RPMI8226 (cell line): Measurements from ENCODE around the gene NPC1L1.
A peak's percentile ranks its signal among the peaks of the same experiment; 100 is the strongest.
"Not testable (repeated sequence)": the region's sequence is repeated elsewhere in the genome, so short reads cannot be mapped to it uniquely, and the experiment has no call there.

Experiments used
- DNase-seq: peaks from one replicate; pipeline ENCODE4 v3.0.0-alpha.2; 2015

NPC1L1 gene

DNA sequence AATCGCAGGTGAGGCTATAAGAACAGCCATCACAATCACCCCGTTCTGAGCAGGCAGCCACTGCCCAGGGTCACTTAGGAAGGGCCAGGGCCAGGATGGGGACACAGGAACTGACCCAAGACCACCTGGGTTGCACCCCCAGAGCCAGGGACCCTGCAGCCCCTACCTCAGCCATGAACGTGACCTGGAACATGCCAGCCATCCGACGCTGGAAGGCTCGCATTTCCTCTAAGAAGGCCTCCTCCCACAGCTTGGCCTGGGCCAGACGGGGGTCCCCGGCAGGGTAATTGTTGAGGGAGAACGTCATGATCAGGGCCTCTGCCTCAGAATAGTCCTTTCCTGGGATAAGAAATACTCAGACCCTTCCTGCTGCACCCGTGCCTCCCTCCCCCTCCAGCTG lies 5.0 kb downstream of the NPC1L1 start:
- no peak for DNase-seq

DNA sequence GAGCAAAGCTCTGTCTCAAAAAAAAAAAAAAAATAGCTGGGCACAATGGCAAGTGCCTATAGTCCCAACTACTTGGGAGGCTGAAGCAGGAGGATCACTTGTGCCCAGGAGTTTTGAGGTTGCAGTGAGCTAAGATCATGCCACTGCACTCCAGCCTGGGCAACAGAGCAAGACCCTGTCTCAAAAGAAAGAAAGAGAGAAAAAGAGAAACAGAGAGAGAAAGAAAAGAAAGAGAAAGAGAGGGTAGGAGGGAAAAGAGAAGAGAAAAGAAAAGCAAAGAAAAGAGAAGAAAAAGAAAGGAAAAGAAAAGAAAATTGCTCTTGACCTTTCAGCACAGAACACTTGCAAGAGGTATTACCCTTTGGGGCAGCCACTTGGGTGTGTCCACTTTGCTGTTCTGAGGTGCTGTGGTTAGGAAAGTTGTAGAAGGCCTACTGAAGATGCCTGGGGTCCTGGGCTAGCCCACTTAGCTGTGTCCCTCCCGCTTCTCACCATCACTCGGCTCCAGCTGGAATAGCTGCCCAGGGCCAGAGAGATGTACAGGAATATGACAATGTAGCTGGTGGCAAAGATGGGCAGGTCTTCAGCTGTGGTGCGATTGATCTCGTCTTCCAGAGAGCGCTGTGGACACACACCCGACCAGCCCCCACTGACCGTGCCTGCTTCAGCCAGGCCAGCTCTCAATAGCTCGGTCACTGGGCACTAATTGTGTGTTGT lies 5.6 kb downstream of the NPC1L1 start:
- DNase-seq = no peak

DNA sequence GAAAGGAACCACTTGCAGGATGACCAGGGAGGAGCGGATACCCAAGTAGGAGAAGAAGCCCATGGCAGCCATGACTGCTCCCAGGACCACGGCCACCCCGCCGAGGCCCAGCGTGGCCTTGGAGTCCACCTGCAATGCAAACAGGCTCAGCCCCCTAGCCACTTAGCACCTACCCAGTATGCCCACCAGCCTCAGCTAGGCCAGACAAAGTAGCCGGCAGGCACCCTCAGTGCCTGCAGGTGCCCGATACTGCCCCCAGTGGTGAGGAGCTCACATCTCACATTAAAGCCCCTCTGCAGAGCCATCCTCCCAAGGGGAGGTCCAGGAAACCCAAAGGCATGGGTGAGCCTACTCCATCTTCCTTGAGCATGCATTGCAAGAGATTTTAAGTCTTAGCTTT lies 6.6 kb downstream of the NPC1L1 start:
- peak; percentile 79 for DNase-seq

DNA sequence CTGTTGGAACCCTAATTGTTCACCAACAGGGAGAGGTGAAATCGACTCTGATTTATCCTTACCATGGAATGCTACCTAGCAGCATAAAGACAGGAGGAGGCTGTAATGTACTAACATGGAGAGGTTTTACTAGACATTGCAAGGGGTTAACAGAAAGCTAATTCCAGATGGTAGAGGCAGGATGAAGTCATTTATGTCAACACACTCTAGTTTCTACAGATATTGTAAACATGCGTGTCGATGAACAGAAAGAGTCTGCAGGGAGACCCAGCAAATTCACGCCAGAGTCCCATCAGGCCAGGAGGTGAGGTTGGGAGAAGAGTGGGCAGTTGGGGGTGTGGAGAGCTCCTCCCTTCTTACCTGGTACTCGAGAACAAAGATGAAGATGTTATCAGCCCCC lies 7.0 kb downstream of the NPC1L1 start:
- no peak for DNase-seq

DNA sequence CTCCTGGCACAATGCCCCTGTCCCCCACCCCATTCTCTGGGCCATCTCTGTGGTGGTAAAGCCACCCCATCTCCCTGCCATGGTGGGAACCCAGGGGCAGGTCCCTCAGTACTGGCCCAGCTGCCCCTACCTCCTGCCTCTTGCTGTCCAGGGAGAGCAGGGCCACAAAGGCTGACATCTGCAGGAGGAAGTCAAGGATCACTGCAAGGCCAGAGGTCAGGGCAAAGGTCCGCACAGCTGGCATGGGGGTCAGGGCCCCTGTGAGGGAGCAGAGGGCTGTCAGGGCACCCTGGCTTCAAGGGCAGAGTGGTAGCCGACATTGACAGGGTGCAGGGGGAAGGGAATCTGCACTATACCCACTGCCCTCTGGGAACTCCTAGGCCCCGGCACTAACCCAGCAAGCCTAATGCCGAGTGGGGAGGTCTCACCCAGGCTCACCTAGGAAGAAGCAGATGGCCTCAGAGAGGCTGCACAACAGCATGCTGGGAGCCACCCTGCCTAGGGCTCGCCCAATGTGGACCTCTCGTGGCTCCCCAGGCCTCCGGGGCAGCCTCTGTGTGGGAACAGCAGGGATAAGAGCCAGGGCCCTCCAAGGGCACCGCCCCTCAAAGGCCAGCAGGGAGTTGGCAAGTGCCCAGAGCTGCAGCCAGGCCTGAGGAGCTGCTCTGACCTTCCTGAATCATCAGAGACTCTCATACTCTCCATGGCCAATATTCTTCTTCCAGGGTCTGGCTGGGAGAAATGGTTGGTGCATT lies 7.7 kb downstream of the NPC1L1 start:
- no peak for DNase-seq

DNA sequence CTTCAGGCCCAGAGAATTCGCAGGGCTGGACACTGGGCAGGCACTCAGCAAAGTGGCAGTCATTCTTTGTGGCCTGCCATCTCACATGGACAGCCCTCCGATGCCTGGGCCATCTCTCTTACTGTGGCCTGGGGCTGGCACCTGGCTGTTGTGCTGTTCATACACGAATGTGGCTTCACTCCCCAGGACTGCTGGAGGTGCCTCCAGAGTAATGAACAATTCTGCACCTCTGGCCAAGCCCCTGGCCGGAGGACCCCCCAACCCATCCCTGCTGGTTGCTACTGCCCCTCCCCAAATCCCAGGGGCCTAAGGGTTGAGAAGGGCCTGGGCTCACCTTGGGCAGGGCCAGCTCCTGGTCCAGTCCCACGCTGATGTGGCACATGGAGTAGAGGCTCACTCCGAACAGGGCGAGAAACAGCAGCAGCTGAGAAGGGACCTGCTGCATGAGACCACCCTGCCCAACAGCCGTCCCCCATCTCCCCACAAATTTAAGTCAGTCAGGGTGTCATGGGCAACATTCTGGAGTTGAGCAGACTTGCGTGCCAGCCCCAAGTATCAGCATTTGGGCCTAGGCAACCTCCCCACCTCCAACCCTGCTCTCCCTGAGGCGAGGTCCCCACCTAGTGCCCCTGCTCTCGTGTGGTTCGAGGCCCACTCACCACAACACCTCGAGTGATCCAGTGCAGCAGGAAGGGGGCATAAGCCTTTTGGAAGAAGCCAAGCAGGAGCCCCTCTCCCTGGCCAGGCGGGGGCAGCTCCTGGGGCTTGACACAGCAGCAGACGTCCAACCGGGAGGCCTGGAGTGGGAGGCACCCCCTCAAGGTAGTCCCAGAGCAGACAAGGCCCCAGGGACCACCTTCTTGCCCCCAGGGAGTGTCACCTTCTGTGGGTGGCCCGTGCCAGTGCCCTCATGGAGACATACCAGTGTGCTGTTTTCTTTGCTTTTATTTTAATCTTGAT lies 9.4 kb downstream of the NPC1L1 start:
- DNase-seq = no peak

DNA sequence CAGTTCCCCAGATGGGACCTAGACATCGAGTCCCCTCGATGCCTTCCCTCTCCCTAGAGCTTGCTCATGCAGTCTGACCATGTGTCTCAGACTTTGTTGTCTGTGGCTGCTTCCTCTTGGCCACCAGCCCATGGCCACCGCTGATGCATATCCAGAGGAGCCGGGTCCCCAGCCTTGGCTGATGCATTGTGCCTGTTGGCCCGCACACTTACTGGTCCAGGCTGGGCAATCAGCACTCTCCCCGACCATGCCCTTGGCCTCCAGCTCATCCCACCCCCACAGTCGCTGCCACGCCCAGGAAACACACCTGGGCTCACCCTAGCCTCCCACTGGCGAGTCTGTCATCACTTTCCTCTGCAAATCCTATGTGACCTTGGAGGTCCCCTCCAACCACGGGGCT lies 10.1 kb downstream of the NPC1L1 start:
- DNase-seq = peak; percentile 53

DNA sequence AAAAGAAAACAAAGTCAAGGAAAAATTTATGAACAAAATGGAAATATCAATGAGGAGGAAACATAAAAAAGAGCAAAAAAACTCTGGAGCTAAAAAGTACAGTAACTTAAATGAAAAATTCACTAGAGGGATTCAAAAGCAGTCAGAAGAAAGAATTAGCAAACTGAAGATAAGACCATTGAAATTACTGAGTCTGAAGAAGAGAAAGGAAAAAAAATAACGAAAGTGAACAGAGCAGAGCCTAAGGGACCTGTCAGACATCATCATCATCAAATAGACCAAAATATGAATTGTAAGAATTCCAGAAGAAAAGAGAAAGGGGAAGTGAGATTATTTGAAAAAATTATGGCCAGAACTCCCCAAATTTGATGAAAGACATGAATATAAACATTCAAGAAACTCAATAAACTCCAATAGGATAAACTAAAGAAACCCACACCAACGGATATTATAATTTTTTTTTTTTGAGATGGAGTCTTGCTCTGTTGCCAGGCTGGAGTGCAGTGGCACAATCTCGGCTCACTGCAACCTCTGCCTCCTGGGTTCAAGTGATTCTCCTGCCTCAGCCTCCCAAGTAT lies 16.2 kb downstream of the NPC1L1 start:
- DNase-seq = no peak

DNA sequence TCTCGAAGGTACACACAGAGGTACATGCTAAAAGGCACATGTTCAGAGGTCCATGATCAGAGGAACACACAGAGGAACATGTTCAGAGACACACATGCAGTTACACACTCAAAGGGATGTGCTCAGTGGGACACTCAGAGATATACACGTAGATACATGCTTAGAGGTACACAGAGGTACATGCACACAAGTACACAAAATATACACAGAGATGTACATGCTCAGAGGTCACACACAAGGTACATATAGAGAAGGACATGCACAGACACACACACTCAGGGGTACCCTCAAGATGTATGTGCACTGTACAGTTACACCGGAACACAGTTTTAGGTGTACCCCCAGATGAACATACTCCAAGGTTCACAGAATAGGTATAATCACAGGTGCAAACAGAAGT lies 18.8 kb downstream of the NPC1L1 start:
- DNase-seq = no peak

DNA sequence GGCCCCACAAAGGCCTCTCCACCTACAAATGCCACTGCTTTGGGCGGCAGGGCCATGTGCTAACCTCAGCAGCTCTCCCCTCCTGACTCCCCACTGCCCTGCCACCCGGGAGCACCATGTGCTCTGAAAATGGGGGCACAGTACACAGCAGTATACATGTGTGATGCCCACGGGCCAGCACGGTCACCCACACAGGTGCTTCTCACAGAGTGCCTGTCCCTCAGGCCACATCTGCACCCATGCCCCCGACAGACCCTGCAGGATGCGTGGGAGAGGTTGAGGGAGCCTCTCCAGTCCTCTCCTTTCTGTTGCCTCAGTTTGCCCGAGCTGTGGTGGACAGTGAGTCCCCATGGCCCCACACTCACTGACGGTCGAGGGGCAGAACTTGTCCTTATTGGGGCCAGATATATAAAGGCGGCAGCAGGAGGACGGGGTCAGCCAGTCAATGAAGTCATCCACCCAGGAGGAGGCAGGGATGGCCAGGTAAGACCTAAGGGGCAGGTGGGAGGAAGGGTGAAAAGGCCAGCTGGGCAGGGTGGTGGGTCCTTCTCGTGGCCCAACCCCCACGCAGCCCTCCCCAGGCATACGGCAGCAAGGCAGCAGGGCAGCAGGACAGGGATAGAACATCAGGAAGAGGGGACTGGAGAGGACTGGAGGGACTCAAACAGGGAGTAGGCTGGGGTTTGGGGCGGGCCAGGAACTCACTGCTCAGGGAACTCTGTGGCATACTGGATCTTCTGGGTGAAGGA lies 19.6 kb downstream of the NPC1L1 start:
- DNase-seq = no peak

DNA sequence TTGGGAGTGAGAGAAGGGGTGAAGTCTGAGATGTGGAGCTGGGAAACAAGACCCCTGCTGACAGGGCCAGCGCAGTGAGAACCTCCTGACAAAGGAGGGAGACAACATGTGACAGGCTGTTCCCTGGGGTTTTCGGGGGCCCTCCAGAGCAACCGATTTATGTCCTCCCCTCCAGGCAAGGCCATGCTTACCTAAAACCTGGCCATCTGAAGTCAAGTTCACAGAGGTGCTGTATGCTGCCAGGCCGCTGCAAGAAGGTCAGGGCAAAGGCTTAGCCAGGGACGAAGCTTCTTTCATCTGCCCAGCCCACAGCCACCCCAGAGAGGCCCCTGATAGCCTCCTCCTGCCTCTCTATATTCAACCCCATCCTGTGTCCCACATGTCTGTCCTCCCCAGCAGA lies 20.6 kb downstream of the NPC1L1 start:
- no peak for DNase-seq

DNA sequence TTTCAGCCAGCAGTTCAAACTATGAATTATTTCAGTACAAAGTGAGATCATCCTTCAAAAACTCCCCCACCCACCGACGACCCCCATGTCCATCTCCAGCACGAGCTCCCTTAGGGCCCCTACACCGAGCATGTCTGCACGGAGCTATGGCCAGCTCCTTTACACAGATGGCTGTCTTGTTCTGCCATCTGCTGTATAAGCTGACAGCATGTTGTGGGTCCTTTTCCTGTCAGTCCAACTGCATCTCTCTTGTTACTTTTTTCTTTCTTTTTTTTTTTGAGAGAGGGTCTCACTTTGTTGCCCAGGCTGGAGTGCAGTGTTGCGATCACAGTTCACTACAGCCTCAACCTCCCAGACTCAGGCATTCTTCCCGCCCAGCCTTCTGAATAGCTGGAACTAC lies 21.6 kb downstream of the NPC1L1 start:
- DNase-seq = no peak

DNA sequence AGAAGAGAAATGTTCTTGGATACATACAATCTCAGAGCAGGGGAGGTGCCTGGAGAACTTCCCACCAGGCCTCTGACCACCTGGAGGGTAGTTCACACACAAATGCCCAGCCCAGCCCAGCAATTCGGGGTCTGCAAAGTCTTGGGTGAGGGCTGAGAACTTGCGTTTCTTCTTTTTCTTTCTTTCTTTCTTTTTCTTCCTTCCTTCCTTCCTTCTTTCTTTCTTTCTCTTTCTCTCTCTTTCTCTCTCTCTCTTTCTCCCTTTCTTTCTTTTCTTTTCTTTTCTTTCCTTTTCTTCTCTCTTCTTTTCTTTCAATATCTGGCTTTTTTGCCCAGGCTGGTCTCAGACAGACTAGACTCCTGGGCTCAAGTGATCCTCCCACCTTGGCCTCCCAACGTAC lies 22.4 kb downstream of the NPC1L1 start:
- no peak for DNase-seq

DNA sequence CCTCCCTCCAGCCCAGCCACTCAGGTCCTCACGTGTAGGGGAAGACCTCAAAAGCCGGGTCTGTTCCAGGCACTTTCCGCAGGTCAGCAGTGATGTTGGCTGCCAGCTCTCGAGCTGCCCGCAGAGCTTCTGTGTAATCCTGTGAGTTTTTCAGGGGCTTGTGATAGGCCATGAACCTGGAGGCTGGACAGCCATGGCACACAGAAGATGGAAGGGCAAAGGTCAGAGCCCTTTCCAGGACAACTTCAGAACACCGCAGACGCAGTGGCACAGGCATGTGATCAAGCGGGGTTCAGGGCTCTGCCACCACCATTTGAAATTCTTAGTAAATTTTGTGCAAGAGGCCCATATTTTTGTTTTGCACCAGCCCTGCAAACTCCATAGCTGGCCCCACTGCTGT lies 24.0 kb downstream of the NPC1L1 start:
- DNase-seq = no peak

DNA sequence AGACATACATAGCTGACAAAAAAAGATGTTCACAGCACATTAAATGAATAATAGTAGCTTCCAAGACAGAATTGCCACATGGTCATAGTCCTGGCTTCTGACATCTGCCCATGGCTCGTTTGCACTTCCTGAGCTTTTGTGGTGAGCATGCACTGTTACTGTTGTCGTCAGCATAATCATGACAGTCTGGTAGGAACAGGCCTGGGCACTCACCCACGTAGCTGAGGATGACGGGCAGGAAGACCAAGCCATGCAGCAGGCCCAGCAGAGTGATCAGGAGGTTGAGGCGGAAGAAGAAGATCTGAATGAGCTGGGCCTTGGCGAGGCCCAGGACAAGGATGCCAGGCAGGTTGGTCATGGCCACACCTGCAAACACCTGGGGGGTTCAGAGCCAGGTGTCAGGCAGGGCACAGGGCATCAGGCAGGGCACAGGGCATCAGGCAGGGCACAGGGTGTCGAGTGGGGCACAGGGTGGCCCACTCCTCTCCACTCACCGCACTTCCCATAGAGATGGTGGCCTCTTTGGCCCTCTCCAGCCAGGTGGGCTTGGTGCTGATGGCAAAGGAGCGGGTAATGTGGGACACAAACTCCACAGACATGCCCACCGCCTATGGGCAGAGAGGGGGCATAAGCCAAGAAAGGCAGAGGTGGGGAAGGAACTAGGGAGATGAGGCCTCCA lies 25.4 kb downstream of the NPC1L1 start:
- DNase-seq = peak; percentile 81

DNA sequence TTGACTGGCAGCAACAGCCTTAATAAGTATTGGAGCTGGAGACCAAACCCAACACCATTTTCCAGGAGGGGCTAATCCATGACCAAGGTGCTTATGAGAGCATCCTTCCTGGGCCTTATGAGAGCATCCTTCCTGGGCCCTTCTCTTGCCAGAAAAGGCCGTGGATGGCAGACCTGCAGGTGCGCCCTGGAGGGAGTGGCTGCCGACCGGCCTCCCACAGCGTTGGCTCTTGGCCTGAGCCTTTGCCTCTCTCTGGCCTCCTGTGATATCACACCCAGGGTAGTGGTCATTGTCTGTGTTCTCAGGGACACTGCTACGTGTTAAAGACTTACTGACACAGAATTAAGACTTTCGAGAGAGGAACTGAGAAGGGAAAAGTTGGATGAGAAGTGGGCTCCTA lies 28.4 kb downstream of the NPC1L1 start:
- DNase-seq = no peak

DNA sequence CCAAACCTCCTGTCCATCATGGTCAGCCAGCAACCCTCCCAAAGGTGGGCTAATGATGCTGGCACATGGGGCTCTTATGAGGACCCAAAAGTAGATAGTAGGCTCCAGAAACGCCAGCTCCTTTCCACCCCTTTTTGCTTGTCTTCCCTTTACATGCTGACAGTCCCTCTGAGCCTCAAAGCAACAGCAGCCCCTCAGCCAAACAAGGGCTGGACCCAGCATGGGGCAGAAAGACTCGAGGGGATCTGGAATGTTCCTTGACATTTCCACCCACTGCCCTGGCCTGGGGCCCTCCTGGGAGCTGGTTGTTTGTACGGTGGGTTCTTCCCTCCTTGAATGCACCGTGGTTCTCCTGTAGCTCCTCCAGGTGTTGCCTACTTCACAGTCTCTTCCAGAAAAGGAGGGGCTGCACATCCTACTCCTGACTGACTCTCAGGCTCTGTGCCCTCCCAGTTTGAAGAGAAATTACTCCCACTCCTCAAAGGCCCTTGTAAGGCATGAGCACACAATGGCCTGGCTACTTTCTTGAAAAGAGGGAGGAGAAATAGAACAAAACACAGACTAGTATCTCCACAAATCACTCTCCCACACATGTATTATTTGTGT lies 29.2 kb downstream of the NPC1L1 start:
- no peak for DNase-seq

DNA sequence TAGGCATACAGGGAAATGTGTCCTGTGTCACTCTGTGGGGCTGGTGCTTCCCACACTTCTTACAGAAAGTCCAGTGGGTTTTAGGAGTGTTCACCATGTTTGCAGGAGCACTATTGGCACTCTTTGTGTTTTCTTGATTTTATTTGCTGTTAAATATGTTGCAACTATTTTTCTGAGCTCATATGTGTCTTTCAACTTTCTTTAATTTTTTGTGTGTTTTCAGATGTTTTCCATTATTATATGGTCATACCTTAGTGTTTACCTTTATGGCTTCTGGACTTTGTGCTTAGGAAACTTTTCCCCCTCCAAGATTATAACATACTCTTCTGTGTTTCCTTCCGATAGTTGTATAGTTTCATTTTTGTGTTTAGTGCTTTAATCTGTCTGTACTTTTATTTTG lies 29.9 kb downstream of the NPC1L1 start:
- no peak for DNase-seq

DNA sequence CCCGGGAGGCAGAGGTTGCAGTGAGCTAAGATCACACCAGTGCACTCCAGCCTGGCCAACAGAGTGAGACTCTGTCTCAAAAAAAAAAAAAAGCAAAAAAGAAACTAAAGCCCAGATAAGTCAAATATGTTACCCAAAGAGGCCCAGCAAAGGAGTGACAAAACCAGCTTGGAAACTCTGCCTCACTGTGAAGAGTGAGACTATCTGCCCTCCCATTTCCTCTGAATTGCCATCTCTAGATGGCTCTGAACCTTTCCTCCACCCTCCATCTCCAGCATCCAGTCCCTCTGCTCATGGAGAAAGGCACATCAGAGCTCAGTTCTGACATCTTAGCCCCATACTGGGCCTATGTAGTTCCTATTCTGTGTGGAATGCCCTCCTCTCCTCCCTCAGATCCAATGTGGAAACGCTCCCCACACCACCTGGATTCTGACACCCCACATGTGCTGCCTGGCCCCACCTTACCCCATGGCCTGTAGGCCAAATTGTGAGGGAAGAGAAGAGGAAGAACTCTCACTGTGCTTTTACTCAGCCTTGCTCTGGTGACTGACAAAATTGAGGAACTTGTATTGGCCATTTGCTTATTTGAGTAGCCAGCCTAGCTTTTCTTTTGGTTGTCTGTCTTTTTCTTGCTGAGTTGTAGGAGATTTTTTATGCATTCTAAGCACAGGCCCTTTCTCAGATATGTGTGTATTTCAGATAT lies 32.7 kb downstream of the NPC1L1 start:
- DNase-seq = no peak

DNA sequence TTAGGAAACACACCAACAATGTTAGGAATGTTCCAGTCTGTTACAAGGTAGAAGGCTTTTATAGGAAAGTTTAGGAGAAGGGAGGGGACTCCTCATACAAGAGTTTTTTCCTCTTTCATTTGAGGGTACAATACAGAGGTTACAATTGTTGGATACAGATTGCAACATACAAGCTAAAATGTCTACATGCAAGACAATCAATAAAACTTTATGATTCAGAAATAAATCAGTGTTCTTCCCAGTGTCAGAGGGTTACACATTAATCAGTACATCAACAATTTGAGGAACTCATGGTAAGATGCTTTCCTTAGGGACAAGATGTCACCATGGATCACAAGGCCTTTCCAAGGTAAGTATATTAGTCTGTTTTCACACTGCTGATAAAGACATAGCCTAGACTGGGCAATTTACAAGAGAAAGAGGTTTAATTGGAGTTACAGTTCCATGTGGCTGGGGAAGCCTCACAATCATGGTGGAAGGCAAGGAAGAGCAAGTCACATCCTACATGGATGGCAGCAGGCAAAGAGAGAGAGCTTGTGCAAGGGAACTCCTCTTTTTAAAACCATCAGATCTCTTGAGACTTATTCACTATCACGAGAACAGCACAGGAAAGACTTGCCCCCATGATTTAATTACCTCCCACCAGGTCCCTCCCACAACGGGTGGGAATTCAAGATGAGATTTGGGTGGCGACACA lies 34.4 kb downstream of the NPC1L1 start:
- not testable (repeated sequence) for DNase-seq
